SK-N-SH (cell line): Measurements from ENCODE around the gene SAMD14. TPM values are rescaled to one million over a fixed set of nuclear protein-coding genes. Genes with fewer than 3 reads are reported as not detected.

Source experiments
- CTCF ChIA-PET: fragments of 300-600, 350-600 bp; formaldehyde crosslinking; extraction: SDS; loops from one replicate; lab custom pipeline; 2021; lab: Yijun Ruan, JAX
- POLR2A ChIA-PET: fragments of 350-600 bp; sonication (Branson Sonifier 250); formaldehyde crosslinking; extraction: SDS; loops from one replicate; lab custom pipeline; 2020; ENCODE audit warnings: antibody characterized with exemption, inconsistent platforms; lab: Yijun Ruan, JAX
- DNase-seq: peaks from one replicate; pipeline ENCODE4 v3.0.0; 2012
- H2AFZ ChIP-seq: fragments of 200-600 bp; sonication (generic); 2 replicates; pipeline ENCODE4 v1.8.1; 2016; ENCODE audit warnings: antibody characterized with exemption, mild to moderate bottlenecking, low read depth
- H3F3A ChIP-seq: fragments of 200-600 bp; sonication (generic); replicated peaks from 2 replicates; pipeline ENCODE3; 2016; ENCODE audit warnings: antibody characterized with exemption, mild to moderate bottlenecking; ENCODE audit not compliant: insufficient read depth
- H3K27ac ChIP-seq, 2 experiments: fragments of 200-500 bp in 1 of 2; fragments of 200-600 bp in 1 of 2; sonication (Bioruptor generic) in 1 of 2; sonication (generic), shearing (Covaris generic) in 1 of 2; 2 replicates each; pipeline versions ENCODE4 v1.5.1 to v1.6.1; 2014 to 2016; ENCODE audit warnings: low read depth in 2 of 2, inconsistent platforms in 1 of 2, low read length in 1 of 2, mild to moderate bottlenecking in 1 of 2, mixed read lengths in 1 of 2
- H3K27me3 ChIP-seq: fragments of 200-600 bp; sonication (generic), shearing (Covaris generic); 2 replicates; pipeline ENCODE4 v1.6.1; 2016; ENCODE audit warnings: mixed run types; ENCODE audit not compliant: insufficient read depth
- H3K36me3 ChIP-seq, 2 experiments: fragments of 200-500 bp in 1 of 2; fragments of 200-600 bp in 1 of 2; sonication (Bioruptor generic) in 1 of 2; sonication (generic) in 1 of 2; replicated peaks in 1 of 2; 2 replicates each; pipeline versions ENCODE3 to v1.5.1; 2014 to 2016; ENCODE audit warnings: low read length in 1 of 2, mild to moderate bottlenecking in 1 of 2; ENCODE audit not compliant: insufficient read depth in 2 of 2, control insufficient read depth in 1 of 2
- H3K4me1 ChIP-seq, 2 experiments: fragments of 200-500 bp in 1 of 2; fragments of 200-600 bp in 1 of 2; sonication (Bioruptor generic) in 1 of 2; sonication (generic), shearing (Covaris generic) in 1 of 2; 2 replicates each; pipeline versions ENCODE4 v1.5.1 to v1.6.1; 2014 to 2016; ENCODE audit warnings: low read depth in 1 of 2, low read length in 1 of 2, mixed run types in 1 of 2; ENCODE audit not compliant: insufficient read depth in 2 of 2, control insufficient read depth in 1 of 2
- H3K4me2 ChIP-seq: fragments of 200-600 bp; sonication (generic), shearing (Covaris generic); 2 replicates; pipeline ENCODE4 v1.6.1; 2017; ENCODE audit warnings: mixed run types
- H3K4me3 ChIP-seq, 2 experiments: fragments of 200-500 bp in 1 of 2; fragments of 200-600 bp in 1 of 2; sonication (Bioruptor generic) in 1 of 2; sonication (generic), shearing (Covaris generic) in 1 of 2; 2 replicates each; pipeline versions ENCODE4 v1.5.1 to v1.8.1; 2014 to 2016; ENCODE audit warnings: low read depth in 2 of 2, inconsistent platforms in 1 of 2, low read length in 1 of 2, mild to moderate bottlenecking in 1 of 2, mixed read lengths in 1 of 2, moderate library complexity in 1 of 2
- H3K79me2 ChIP-seq: fragments of 200-600 bp; sonication (generic); 2 replicates; pipeline ENCODE4 v1.8.1; 2017; ENCODE audit warnings: mild to moderate bottlenecking; ENCODE audit not compliant: insufficient read depth
- H3K9ac ChIP-seq: fragments of 200-600 bp; sonication (generic); 2 replicates; pipeline ENCODE4 v1.6.1; 2017; ENCODE audit warnings: mixed run types
- H3K9me2 ChIP-seq: fragments of 200-600 bp; sonication (generic); 2 replicates; pipeline ENCODE4 v1.6.1; 2017; ENCODE audit warnings: mixed run types
- H3K9me3 ChIP-seq: fragments of 200-600 bp; sonication (generic); 2 replicates; pipeline ENCODE4 v1.6.1; 2017; ENCODE audit warnings: mixed run types, mild to moderate bottlenecking, moderate library complexity
- H4K20me1 ChIP-seq: fragments of 200-600 bp; sonication (generic); 2 replicates; pipeline ENCODE4 v1.6.1; 2017; ENCODE audit warnings: mild to moderate bottlenecking, mixed run types; ENCODE audit not compliant: insufficient read depth
- CTCF ChIP-seq: fragments of 200-600 bp; sonication (generic); IDR thresholded peaks from 2 replicates; pipeline ENCODE4 v1.6.1; 2017; ENCODE audit warnings: antibody characterized with exemption, mild to moderate bottlenecking, moderate library complexity
- ELF1 ChIP-seq: IDR thresholded peaks from 2 replicates; pipeline ENCODE4 v1.4.0; 2012
- EZH2phosphoT487 ChIP-seq: fragments of 200-600 bp; sonication (generic); IDR thresholded peaks from 2 replicates; pipeline ENCODE4 v1.6.1; 2017; ENCODE audit warnings: low read depth, mixed run types, mild to moderate bottlenecking, antibody characterized with exemption, moderate library complexity, borderline replicate concordance
- FOSL2 ChIP-seq: IDR thresholded peaks from 2 replicates; pipeline ENCODE4 v1.4.0; 2012; ENCODE audit warnings: low read depth, mild to moderate bottlenecking, moderate library complexity, borderline replicate concordance
- FOXM1 ChIP-seq: IDR thresholded peaks from 2 replicates; pipeline ENCODE4 v1.4.0; 2012; ENCODE audit warnings: low read depth, mild to moderate bottlenecking
- IRF3 ChIP-seq: fragments of 150-350 bp; IDR thresholded peaks from 2 replicates; pipeline ENCODE4 v1.6.1; 2016; ENCODE audit warnings: mild to moderate bottlenecking, low read depth, low read length
- JUND ChIP-seq: IDR thresholded peaks from 2 replicates; pipeline ENCODE4 v1.4.0; 2012
- MEF2A ChIP-seq: IDR thresholded peaks from 2 replicates; pipeline ENCODE4 v1.4.0; 2012; ENCODE audit warnings: low read depth, borderline replicate concordance
- PBX3 ChIP-seq: IDR thresholded peaks from 2 replicates; pipeline ENCODE4; 2012
- POLR2AphosphoS5 ChIP-seq: IDR thresholded peaks from 2 replicates; pipeline ENCODE4 v1.6.1; 2012; ENCODE audit warnings: low read depth, low read length
- RAD21 ChIP-seq: IDR thresholded peaks from 2 replicates; pipeline ENCODE4 v1.6.1; 2012; ENCODE audit warnings: mild to moderate bottlenecking, low read length
- RCOR1 ChIP-seq: fragments of 150-350 bp; IDR thresholded peaks from 2 replicates; pipeline ENCODE4 v1.6.1; 2017; ENCODE audit warnings: antibody characterized with exemption, low read length
- RFX5 ChIP-seq: IDR thresholded peaks from 2 replicates; pipeline ENCODE4 v1.6.1; 2012; ENCODE audit warnings: mild to moderate bottlenecking, improper control_type of control experiment, low read length
- RXRA ChIP-seq: IDR thresholded peaks from 2 replicates; pipeline ENCODE4 v1.4.0; 2012; ENCODE audit warnings: low read depth, mild to moderate bottlenecking, borderline replicate concordance
- SIN3A ChIP-seq: IDR thresholded peaks from 2 replicates; pipeline ENCODE4 v1.6.1; 2012; ENCODE audit warnings: low read depth, mild to moderate bottlenecking, low read length, moderate library complexity, borderline replicate concordance
- SMC3 ChIP-seq: IDR thresholded peaks from 2 replicates; pipeline ENCODE4 v1.6.1; 2012; ENCODE audit warnings: low read depth, low read length, improper control_type of control experiment
- TCF12 ChIP-seq: IDR thresholded peaks from 2 replicates; pipeline ENCODE4 v1.4.0; 2012
- TEAD4 ChIP-seq: IDR thresholded peaks from 2 replicates; pipeline ENCODE4 v1.4.0; 2012; ENCODE audit warnings: mild to moderate bottlenecking, borderline replicate concordance; ENCODE audit not compliant: insufficient read depth
- ZBTB33 ChIP-seq: IDR thresholded peaks from 2 replicates; pipeline ENCODE4 v1.4.0; 2012; ENCODE audit warnings: low read depth, borderline replicate concordance
- WGBS: methylation state at CpG from one replicate; pipeline ENCODE4 v1.1.6; 2017; ENCODE audit warnings: low lambda C conversion rate; 5-methylcytosine and 5-hydroxymethylcytosine counted together
- polyA plus RNA-seq, 3 experiments: library from polyadenylated mRNA; depleted of rRNA; stranded (reverse); fragments of >200 nt; gene quantifications; 2 replicates each; pipeline ENCODE4 v1.2.3, GENCODE V29; 2012

SAMD14 gene
- polyA plus RNA-seq, 1 of the 3 experiments (the other 2 are of a cell fraction), result 3.4 TPM

GRCh38 chr17:50172936-50173334 is 43.0 kb upstream of the SAMD14 start:
- Histone ChIP-seq H3K9ac (peak overlapping the region; percentile 57), H3K4me2 (peak overlapping the region; percentile 62), H3K4me3 (no peak overlapping the region), H3K27ac (peak overlapping the region; percentile 84 to 90), H3K27me3 (no peaks in the 10 kb centered on the region), H3K4me1 (peaks cover 22 to 48% of the 10 kb centered on the region in 2 experiments), H3F3A (peaks cover 25% of the 10 kb centered on the region), H3K9me3 (no peaks in the 10 kb centered on the region), H3K79me2 (no peaks in the 10 kb centered on the region), H2AFZ (peak overlapping the region; percentile 38; the same call in 1 of the 2 replicates), H4K20me1 (no peaks in the 10 kb centered on the region), H3K36me3 (no peaks in the 10 kb centered on the region), H3K9me2 (no peaks in the 10 kb centered on the region)
- 70% methylated on average over 6 of the region's 6 CpGs for WGBS
- DNase-seq, result no peak
- TF ChIP-seq PBX3 (no peak), CTCF (no peak), SMC3 (no peak), EZH2phosphoT487 (no peak), TCF12 (no peak), FOSL2 (no peak), POLR2AphosphoS5 (no peak), JUND (no peak), ZBTB33 (no peak), IRF3 (no peak), FOXM1 (no peak), RXRA (no peak), SIN3A (no peak), ELF1 (no peak), RAD21 (no peak), RCOR1 (no peak), TEAD4 (no peak), RFX5 (no peak), MEF2A (no peak)
- CTCF ChIA-PET, result interaction anchor here (0.6 to 17.0 kb wide), 11 partner anchors 8 to 296 kb away, joined by 3 to 517 read pairs (median 5); partner anchors contain the start of genes CHAD, COL1A1 and TMEM92
- POLR2A ChIA-PET, result no interaction called here
